IPS DF 4.7 (cell line): ENCODE data around the gene NKD2.
"Not testable (repeated sequence)": the region's sequence is repeated elsewhere in the genome, so short reads cannot be mapped to it uniquely, and the experiment has no call there.

Experiments
- DNase-seq: peaks from one replicate; pipeline ENCODE4 v3.0.0-alpha.2; 2013; ENCODE audit warnings: low spot score; ENCODE audit errors: extremely low read depth

NKD2 gene

GRCh38 chr5:1013238-1013947 is 4.8 kb downstream of the NKD2 start:
- no peak for DNase-seq

GRCh38 chr5:1013948-1014301 is 5.3 kb downstream of the NKD2 start:
- DNase-seq = no peak

- DNase-seq = no peak
Observed at GRCh38 chr5:1014346-1014745, 5.7 kb downstream of the NKD2 start.

GRCh38 chr5:1014781-1015221 is 6.2 kb downstream of the NKD2 start:
- no peak for DNase-seq

- DNase-seq = no peak
Observed at GRCh38 chr5:1015507-1015906, 6.9 kb downstream of the NKD2 start.

GRCh38 chr5:1016036-1016435 is 7.4 kb downstream of the NKD2 start:
- DNase-seq = no peak

GRCh38 chr5:1016476-1016875 is 7.9 kb downstream of the NKD2 start:
- no peak for DNase-seq

GRCh38 chr5:1017056-1017455 is 8.5 kb downstream of the NKD2 start:
- DNase-seq = no peak

- no peak for DNase-seq
Observed at GRCh38 chr5:1017691-1018455, 9.3 kb downstream of the NKD2 start.

GRCh38 chr5:1018596-1018995 is 10.0 kb downstream of the NKD2 start:
- DNase-seq = no peak

GRCh38 chr5:1019001-1019905 is 10.7 kb downstream of the NKD2 start:
- no peak for DNase-seq

GRCh38 chr5:1020452-1020961 is 11.9 kb downstream of the NKD2 start:
- DNase-seq = no peak

- no peak for DNase-seq
Observed at GRCh38 chr5:1021136-1021968, 12.8 kb downstream of the NKD2 start.

- DNase-seq = not testable (repeated sequence)
Observed at GRCh38 chr5:1021969-1022336, 13.4 kb downstream of the NKD2 start.

- DNase-seq = no peak
Observed at GRCh38 chr5:1026700-1027621, 18.4 kb downstream of the NKD2 start.

- no peak for DNase-seq
Observed at GRCh38 chr5:1027631-1028441, 19.2 kb downstream of the NKD2 start.

GRCh38 chr5:1028481-1029281 is 20.1 kb downstream of the NKD2 start:
- no peak for DNase-seq

- DNase-seq = no peak
Observed at GRCh38 chr5:1029282-1029944, 20.8 kb downstream of the NKD2 start.
